GM20000 (cell line): ENCODE measurements around the gene SPOCK1.

Experiments used
- DNase-seq: peaks from one replicate; pipeline ENCODE4 v3.0.0; 2012; ENCODE audit warnings: low spot score
- TF ChIP-seq, protein P1 (sequence below): IDR thresholded peaks from 2 replicates; pipeline ENCODE4 v1.5.1; 2012; ENCODE audit warnings: mild to moderate bottlenecking, control low read depth; ENCODE audit errors: extremely low read depth, missing control alignments

The SPOCK1 gene

DNA sequence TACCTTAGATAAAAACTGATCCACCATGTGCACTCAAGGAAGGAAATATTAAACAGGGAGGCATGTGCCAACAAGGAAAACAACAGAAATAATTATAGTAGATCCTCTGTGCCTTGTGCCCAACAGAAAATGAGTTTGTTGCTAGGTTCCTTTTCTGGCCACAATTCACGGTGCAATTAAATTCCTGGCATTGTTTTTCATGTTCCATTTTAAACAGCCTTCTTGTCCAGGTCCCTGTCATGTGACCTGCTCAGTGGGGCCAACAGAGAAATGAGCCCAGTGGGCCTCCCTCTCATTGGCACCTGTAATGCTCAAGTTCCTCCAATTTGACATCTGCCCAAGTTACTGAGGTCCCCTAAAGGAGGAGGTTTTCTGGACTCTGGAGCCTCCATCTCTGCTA, 56.5 kb downstream of the SPOCK1 start:
- no peak for DNase-seq
- TF ChIP-seq, protein P1, sequence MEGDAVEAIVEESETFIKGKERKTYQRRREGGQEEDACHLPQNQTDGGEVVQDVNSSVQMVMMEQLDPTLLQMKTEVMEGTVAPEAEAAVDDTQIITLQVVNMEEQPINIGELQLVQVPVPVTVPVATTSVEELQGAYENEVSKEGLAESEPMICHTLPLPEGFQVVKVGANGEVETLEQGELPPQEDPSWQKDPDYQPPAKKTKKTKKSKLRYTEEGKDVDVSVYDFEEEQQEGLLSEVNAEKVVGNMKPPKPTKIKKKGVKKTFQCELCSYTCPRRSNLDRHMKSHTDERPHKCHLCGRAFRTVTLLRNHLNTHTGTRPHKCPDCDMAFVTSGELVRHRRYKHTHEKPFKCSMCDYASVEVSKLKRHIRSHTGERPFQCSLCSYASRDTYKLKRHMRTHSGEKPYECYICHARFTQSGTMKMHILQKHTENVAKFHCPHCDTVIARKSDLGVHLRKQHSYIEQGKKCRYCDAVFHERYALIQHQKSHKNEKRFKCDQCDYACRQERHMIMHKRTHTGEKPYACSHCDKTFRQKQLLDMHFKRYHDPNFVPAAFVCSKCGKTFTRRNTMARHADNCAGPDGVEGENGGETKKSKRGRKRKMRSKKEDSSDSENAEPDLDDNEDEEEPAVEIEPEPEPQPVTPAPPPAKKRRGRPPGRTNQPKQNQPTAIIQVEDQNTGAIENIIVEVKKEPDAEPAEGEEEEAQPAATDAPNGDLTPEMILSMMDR: no peak

DNA sequence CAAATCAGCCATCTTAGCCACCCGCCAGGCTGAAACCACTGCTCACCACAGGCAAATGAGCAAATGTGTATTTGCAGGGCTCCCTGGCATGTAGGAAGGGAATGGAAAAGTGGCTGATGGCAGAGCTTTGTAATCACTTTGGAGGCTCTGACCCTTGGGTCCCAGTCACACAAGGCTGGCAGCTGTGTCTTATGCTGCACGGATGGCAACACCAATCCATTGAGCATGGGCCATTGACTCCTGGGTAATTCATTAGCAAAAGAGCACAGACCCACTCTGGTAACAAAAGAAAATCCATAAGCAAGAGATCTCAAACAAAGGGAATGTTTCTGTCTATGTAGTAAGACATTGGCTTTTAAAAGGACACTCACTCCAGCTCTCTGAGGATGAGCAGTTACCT, 57.6 kb downstream of the SPOCK1 start:
- no peak for DNase-seq
- TF ChIP-seq, protein P1: no peak

DNA sequence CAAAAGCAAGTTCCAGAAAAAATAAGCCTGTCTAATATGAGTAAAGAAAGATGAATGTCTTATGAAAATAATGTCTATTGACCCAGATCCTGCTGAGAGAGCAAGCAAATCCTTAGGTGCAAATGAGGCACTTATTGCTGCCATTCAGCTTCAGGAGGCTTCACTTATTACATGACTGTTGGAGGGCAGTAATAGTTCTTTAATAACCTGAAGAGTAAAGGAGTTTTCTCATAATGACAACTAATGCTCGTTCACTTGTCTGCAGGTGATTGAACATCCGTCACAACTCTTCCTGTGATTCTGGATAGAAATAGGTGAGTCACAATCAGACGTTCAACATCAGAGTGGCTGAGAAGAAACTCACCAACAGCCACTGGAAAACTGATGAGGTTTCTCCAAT, 58.3 kb downstream of the SPOCK1 start:
- no peak for DNase-seq
- TF ChIP-seq, protein P1: no peak

DNA sequence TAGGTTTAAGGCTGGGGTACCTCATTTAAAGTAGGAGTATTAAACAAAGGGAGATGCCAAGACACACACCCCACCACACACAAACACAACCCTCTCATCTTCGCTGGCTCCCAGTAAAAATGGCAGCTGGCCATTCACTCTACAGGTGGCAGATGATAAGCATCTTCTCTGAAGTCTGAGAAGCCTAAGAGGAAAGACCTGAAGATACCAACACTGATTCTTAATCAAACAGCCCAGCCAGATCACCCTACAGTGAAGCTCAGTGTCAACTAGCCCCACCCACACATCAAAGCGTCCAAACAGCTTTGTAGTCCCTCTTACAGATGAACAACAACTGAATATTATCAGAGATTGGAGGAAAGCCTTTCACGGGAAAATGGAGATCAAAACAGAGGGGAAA, 59.5 kb downstream of the SPOCK1 start:
- no peak for DNase-seq
- TF ChIP-seq, protein P1: no peak

DNA sequence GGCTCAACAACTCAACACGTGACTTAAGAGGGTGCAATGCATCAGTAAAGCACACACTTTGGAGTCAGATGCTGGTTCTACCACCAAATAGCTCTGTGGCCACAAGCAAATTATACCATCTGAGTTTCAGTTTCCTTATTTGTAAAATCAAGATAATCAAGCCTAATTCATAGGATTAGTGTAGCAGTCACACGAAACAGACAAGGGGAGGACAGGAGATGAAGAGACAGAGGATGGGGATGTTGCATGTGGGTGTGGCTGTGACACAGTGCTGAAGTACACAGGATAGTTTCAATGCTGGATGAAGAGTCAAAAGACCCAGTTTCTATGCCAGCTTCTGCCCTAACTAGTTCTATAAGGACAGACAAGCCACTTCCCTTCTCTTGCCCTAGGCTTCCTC, 60.2 kb downstream of the SPOCK1 start:
- TF ChIP-seq, protein P1: no peak
- no peak for DNase-seq

DNA sequence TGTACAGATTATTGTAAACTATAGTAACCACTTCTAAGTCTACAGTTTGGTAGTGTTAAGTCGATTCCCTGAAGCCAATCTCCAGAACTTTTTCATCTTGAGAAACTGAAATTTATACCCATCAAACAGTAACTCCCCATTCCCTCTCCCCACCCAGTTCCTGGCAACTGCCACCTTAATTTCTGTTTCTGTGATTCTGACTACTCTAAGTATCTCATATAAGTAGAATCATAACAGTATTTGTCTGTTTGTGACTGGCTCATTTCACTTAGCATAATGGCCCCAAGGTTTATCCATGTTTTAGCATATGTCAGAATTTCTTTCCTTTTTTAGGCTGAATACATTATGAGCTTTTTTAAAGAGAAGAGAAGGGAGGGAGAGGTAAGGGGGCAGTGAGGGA, 61.4 kb downstream of the SPOCK1 start:
- DNase-seq: no peak
- TF ChIP-seq, protein P1: no peak

DNA sequence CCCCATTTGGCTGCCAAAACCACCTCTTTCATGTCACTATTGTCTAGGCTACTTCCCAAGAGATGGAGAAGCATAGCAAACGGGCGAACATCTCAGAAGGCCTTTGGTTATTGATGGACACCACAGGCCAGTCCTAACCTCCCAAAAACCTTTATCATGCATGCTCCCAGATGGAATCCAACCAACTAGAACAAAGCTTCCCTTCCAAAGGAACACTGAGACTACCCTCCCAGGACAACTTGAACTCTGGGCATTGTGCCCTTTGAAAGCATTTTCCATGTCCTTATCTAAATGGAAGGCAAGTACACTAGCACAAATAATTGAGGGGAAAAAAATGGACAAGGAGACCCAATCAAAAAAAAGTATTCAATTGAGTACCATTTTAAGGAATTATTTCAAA, 65.6 kb downstream of the SPOCK1 start:
- DNase-seq: no peak
- TF ChIP-seq, protein P1: no peak

DNA sequence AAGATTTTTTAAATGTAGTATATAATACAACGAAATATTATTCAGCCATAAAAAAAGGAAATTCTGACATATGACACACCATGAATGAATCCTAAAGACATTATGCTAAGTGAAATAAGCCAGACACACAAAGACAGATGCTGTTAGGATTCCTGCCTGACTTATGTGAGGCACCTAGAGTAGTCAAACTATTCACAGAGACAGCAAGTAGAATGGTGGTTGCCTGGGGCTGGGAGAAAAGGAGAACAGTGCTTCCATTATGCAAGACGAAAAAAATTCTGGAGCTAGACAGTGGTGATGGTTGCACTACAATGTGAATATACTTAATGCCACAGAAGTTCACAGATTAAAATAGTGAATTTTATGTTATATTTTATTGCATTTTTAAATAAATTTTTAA, 66.8 kb downstream of the SPOCK1 start:
- DNase-seq: no peak
- TF ChIP-seq, protein P1: no peak
